HG03378 (cell line): ENCODE measurements around the gene ST3GAL6.

Source experiments
- ATAC-seq: cut with Tn5 transposase; IDR thresholded peaks from one replicate; pipeline ENCODE4 v1.9.1; 2021; ENCODE audit warnings: mild to moderate bottlenecking, moderate library complexity; ENCODE audit not compliant: unreplicated experiment

The ST3GAL6 gene

GRCh38 chr3:98739266-98739665, 23.9 kb upstream of the ST3GAL6 start:
- no peak for ATAC-seq

GRCh38 chr3:98740324-98740723, 22.8 kb upstream of the ST3GAL6 start:
- no peak for ATAC-seq

- ATAC-seq: no peak
Measured at GRCh38 chr3:98741121-98741716, 21.9 kb upstream of the ST3GAL6 start.

GRCh38 chr3:98743071-98743470, 20.1 kb upstream of the ST3GAL6 start:
- no peak for ATAC-seq

GRCh38 chr3:98744283-98744682, 18.9 kb upstream of the ST3GAL6 start:
- ATAC-seq: peak; percentile 60

GRCh38 chr3:98745718-98746117, 17.4 kb upstream of the ST3GAL6 start:
- ATAC-seq: no peak

- ATAC-seq: no peak
Measured at GRCh38 chr3:98746122-98746521, 17.0 kb upstream of the ST3GAL6 start.

GRCh38 chr3:98746882-98747281, 16.3 kb upstream of the ST3GAL6 start:
- ATAC-seq: no peak

GRCh38 chr3:98750276-98750919, 12.7 kb upstream of the ST3GAL6 start:
- no peak for ATAC-seq

GRCh38 chr3:98754483-98754882, 8.7 kb upstream of the ST3GAL6 start:
- no peak for ATAC-seq

- ATAC-seq: no peak
Measured at GRCh38 chr3:98755601-98756000, 7.5 kb upstream of the ST3GAL6 start.

GRCh38 chr3:98759629-98760028, 3.5 kb upstream of the ST3GAL6 start:
- ATAC-seq: no peak

- no peak for ATAC-seq
Measured at GRCh38 chr3:98761643-98762229, 1.4 kb upstream of the ST3GAL6 start.

GRCh38 chr3:98763819-98764418, 779 bp downstream of the ST3GAL6 start:
- ATAC-seq: no peak

- no peak for ATAC-seq
Measured at GRCh38 chr3:98764472-98764884, 1.3 kb downstream of the ST3GAL6 start.

- no peak for ATAC-seq
Measured at GRCh38 chr3:98765721-98766120, 2.6 kb downstream of the ST3GAL6 start.

- ATAC-seq: no peak
Measured at GRCh38 chr3:98766924-98767323, 3.8 kb downstream of the ST3GAL6 start.

GRCh38 chr3:98768961-98769360, 5.8 kb downstream of the ST3GAL6 start:
- ATAC-seq: no peak

- ATAC-seq: no peak
Measured at GRCh38 chr3:98769448-98769847, 6.3 kb downstream of the ST3GAL6 start.

- peak; percentile 85 for ATAC-seq
Measured at GRCh38 chr3:98770261-98771039, 7.3 kb downstream of the ST3GAL6 start.

- no peak for ATAC-seq
Measured at GRCh38 chr3:98772022-98772421, 8.9 kb downstream of the ST3GAL6 start.
